SIG-M5 treated with dmso at 0.1 percent for 504 hours (cell line): ENCODE measurements around the gene HK3.

Experiments
- DNase-seq: peaks from one replicate; lab custom pipeline; 2025; ENCODE audit not compliant: unreplicated experiment; lab: John Stamatoyannopoulos, UW

HK3 gene

DNA sequence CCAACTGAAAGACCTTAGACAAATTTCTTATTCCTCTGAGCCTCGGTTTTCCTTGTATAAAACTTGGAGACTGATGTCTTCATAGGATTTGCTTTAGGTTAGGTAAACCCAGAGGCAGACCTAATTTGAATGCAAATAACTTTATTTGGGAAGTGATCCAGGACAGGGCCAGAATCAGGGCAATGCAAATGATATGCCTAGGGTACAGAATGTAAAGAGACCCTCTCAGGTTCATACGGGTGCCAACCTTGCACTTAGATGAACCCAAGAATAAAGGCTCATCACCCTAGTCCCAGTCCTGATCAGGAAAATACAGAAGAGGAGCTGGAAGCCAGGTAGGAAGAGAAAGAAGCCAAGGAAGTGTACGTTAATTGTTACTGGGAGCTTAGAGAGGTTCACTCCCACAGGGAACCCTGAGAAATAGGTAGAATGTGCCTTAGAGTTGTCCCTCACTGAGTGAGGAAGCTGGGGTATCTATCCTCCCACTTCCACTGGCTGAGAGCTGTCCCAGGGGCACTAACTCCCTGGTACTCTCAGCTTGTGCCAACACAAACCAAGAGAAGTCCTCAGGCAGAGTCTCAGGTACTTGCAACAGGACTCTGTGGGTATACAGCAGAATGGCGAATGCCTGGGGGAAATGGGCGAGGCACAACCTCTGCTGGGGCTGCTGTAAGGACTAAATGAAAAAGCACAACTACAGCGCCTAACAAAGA, 3.1 kb upstream of the HK3 start:
- DNase-seq, result no peak

DNA sequence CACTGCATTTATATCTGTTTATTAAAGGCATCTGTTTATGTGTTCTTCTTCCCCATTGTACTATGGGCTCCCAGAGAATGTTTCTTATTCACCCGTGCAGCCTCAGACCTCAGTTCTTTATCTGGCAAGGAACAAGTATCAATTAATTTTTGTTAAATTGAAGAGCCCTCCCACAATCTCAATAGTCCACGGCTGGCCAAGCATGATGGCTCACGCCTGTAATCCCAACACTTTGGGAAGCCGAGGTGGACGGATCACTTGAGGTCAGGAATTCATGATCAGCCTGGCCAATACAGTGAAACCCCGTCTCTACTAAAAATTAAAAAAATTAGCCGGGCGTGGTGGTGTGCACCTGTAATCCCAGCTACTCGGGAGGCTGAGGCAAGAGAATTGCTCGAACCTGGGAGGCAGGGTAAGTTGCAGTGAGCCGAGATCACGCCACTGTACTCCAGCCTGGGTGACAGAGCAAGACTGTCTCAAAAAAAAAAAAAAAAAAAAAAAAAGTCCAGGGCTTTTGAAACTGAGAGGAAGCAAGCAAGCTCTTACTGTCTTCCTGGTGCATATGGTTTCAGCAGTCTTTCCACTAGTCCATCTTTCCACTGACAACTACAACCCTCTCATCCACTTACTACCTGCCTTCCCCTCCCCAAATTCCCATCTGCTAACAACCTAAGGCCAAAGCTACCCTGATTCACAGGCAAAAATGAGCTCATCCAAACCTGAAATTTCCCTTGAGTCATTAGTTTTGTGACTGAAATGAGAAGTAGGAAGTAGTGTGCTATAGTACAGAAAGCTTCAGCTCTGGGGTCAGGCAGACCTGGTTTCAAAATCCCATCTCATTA, 2.3 kb upstream of the HK3 start:
- DNase-seq, result peak; percentile 72

DNA sequence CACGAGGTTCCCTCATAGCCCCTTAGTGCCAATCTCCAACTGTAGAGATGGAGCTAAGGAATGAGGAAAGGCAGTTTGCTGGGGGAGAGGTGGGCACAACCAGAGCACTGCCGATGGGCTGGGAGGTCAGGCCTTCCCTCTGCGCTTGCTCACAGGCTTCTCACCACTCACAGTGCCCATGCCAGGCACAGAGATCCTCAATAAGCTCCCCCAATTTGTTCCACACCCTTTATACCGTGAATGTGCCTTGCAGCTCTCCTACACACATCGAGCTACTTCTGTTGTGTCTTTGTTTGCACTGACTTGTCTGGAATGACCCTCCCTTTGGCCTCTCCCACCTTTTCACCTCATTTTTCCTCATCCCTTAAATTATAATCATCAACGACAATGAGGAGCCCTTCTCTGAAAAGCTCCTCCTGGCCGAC, 1.6 kb upstream of the HK3 start:
- no peak for DNase-seq

DNA sequence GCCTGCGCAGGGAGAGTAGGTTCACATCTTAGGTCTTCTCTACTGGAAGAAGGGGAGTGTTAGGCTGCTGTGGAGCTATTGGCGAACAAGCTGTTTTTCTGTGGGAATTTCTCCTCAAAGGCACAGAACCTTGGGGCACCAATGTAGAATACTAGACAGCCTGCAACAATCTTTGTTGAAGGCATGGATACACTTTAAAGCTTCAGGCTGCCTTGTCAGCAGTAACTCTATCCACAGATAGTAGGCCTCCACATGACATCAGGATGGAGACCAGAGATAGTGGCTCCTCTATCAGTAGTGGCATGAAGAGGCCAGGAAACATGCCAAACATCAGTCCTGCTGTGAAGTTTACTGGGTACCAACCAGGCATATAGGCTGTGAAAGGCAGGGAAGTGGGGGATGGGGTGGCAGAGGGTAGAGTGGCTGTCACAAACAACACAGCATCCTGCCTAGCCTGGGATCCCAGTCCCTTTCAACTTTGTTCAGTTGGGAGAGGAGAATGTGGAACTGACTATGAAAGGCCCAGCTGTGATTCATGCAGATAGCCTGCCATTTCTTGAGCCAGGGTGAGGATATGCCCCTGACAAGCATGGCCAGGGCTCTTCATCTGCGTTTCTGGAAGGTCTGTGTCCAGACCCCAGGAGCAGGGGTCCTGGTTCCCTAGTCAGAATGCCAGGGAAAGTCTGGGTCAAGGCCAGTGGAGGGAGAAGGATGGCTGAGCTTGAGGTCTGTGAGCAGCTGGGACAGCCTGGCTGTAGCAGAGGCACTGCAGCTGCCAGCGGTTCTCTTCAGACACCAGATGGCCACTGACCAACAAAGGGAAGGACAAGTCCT, 1.0 kb upstream of the HK3 start:
- DNase-seq, result no peak

DNA sequence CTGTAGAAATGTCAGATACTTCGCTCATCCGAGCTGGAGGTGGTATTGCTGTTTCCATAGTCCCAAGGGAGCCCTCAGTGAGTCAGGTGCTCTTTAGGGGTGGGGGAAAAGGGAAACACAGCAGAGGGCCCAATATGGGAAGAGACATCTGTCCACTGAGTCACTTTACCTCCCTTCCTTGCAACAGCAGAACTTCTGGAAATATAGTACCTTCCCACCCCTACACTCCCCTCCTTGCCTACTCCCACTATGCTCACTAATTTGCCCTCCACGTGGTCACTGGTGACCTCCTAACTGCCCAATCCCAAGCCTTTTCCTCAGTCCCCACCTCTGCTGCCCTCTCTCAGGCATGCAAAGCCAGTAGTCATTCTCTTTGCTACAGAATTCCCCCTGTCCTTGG, 1.9 kb downstream of the HK3 start:
- no peak for DNase-seq

DNA sequence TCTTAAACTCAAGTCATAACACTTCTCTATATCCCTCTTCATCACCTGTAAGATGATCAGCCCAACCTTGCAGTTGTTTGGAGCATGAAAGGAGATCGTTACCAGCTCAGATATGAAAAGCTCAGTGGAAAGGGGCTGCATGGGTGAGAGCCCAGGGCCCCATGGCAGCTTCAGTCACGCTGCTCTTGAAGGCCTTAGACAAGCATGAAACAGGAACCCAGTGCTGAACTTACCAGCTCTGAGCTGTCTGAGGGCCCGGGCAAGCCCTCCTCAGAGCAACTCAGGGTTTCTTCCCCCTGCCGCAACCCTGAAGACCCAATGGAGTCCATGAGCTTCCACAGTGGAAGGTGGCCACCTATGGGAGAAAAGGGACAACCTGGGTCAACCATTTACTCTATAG, 3.3 kb downstream of the HK3 start:
- peak; percentile 7 for DNase-seq

DNA sequence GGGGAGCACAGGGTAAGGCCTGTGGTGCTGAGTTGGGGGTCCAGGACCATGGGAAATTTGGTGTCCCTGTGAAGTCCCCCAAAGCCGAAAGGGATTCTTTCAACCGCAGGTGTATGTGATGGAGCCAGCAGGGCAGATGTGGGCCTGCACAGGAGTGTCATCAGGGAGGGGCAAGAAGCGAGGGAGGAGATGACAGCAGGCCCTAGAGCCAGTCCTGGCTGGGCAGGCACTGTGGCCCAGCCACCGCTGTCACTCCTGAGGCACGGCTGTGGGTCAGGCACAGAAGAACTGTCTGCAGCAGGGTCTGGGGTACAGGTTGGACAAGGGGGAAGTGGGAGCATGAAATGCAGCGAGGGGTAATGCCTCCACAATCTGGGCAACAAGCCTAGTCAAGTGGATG, 4.8 kb downstream of the HK3 start:
- no peak for DNase-seq

DNA sequence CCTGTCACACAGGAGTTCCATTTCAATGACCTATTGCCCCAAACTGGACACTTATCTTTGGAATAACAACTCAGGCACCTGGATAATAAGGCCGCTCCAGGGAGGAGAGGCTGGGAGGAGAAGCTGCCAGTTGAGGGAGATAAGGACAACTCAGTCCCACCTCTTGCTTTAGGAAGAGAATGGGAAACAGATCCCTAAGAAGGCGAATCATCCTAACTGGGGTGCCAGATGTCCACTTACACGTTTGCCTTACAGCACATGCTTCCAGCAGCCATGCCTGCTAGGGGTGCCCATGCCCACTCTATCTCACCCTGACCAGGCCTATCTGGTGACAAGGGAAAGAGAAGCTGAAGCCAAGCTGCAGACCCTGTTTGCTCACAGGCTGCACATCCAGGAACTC, 6.5 kb downstream of the HK3 start:
- DNase-seq, result no peak

DNA sequence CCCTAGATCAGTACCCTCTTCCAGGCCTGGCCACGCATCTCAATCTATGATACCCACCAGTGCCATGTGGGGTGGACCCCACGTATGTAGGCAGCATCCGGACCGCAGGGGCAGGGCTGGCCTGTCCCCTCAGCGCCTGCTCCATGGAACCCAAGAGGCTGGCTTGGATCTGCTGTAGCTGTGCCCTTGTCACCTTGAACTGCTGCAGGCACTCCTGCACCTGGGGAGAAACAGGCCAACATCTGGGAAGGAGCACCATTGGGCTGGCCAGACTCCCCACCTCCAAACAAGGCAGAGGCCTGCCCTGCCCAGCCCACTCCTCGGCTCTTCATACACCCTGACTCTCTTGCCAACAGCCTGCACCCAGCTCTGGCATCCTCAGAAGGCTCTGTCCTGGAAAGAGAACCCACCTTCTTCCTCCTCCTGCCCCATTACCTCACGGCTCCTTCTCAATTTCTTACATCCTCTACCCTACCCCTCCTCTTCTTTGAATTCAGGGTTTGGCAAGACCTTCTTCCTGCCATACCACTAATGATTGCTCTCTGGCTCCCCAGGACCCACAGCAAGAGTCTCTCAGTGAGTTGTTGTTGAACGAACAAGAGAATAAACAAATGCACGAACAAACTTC, 7.7 kb downstream of the HK3 start:
- peak; percentile 29 for DNase-seq

DNA sequence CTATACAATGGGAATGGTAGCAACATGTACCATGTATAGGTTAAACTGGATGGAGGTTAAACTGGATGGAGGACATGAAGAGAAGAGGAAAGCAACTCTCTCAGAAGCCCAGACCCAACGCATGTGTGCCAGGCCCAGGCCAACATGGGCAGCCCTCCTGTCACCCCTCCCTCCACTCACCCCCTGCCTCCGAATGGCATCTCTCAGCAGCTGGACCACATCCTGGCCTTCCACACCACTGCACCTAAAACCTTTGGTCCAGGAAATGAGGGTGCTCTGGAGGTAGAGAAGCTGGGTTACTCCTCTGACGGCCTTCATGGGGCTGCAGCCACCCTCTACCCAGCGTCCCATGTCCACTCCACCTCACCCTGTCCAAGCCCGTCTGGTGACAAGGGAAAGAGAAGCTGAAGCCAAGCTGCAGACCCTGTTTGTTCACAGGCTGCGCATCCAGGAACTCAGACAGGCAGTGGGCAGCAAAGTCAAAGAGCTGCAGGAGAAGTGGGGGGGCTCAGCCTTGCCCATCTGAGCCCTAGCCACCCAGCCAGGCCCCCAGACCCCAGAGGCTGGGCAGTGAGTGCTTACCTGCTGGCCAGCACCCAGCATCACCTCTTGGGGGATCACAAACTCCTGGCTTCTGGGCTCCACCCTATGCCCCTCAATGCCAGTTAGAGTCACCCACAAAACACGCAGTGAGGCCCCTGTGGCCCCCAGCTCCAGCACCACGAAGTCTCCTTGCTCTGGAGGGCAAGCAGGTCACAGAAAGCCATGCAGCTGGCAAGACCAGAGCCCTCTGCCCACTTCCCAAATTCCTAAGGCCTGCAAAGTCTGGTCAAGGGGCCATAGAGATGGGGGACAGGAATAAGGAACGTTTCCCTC, 8.5 kb downstream of the HK3 start:
- DNase-seq, result no peak

DNA sequence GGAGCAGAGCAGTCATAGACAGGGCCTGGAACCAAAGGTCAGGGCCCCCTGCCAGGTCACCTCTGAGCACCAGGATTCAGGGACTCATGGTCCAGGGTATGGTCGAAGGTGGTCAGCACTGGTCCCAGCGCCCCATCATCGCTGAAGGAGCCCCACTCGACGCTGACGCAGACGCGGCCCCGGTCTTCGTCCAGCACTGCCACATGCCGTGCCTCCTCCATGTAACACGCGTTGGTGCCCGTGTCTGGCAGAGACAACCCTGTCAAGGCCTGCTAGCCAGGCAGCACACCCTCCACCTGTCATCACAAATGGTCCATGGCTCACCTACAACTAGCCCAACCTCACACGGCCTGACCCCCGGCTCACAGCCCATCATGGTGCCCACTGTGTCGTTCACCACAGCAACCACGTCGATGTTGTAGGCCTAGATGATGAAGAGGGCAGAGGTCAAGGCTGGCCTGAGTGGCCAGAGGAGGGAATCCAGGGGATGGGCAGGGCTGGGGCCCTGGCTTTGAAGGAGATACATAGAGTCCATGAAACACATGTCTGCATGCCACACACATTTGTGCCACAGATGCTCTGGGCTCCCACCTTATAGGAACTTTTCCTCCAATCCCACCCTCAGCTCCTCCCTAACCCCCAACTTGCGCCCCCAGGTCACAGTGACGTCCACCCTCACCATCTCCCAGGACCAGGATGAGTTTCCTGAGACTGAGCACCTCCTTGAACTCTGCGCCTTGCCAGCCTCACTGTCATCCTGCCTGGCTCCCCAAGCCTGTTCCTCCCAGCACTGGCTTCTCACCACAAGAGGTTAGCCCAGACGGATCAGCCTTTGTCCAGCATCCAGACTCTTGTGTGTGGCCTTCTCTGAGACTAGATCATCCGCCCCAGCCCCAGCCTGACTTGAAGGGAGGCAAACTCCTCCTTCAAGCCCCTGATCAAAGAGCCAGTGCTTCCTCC, 9.5 kb downstream of the HK3 start:
- no peak for DNase-seq

DNA sequence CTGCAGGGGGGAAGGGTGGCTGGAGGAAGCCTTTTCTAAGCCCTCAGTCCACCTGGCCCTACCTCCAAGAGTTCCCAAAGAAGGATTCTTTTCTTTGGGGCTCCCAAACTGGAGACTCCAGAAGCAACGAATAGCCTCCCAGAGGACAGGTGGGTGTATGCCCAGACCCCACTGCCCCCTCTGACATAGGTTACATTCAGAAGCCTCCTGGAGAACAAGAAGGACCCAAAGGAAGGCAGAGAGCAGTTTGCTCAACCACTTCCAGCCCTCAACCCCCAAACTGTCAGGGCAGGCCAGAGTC, 10.3 kb downstream of the HK3 start:
- no peak for DNase-seq

DNA sequence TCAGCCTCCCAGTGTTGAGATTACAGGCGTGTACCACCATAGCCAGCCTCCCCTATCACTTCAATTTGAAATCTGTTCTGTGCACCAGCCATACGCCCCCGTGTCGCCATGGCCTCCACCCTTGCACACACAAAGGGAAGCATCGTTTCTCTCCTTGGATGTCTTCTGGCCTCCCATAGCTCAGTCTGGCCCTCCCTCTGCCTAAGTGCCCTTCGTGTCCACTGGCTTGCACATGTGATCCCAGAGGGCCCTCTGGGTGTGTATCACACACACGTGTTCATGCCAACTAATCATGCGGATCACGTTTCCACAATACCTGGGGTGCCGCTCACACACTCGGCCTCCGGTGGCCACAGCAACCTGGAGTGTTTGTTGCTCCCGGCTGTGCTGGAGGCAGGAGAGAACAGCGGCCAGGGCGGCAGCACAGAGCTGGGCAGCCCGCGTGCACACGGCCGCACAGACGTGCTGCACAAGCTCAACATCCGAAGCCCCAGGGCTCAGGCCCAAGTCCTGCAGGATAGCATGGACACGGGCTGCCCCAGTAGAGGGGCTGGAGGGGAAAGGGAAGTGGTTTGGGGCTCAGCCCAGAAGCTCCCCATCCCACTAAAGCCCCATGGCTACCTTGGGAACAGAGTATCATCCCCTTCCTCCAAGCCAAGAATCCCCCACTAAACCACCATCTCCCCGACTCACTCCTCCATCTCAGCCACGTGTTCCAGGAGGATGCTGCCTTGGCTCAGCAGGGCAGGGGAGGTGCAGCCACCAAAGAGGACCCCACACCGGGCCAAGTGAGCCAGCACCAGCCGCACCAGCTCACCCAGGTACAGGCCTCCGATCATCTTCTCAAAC, 10.9 kb downstream of the HK3 start:
- no peak for DNase-seq

DNA sequence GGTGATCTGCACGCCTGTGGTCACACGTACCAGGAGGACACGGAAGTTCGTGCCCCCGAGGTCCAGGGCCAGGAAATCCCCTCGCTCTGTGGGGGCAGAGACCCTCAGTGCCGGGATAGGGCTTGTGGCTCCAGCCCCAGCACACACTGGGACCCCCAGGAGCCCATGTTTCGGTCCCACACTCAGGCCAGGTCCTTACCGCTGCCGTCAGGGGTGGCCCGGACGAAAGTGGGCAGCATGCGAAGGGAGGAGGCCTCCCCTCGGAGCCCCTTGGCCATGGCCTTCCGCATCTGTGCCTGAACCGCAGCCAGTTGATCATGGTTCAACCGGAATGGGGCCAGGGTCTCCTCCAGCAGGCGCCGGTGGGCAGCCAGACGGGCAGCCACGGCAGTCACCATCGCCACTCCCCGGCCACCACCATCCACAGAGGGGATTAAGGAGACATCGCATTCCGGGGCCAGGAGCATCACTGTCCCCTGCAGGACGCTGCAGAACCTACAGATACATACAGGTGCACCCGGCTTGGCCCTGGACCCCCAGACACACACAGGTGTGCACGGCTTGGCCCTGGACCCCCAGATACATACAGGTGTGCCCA, 11.8 kb downstream of the HK3 start:
- no peak for DNase-seq

DNA sequence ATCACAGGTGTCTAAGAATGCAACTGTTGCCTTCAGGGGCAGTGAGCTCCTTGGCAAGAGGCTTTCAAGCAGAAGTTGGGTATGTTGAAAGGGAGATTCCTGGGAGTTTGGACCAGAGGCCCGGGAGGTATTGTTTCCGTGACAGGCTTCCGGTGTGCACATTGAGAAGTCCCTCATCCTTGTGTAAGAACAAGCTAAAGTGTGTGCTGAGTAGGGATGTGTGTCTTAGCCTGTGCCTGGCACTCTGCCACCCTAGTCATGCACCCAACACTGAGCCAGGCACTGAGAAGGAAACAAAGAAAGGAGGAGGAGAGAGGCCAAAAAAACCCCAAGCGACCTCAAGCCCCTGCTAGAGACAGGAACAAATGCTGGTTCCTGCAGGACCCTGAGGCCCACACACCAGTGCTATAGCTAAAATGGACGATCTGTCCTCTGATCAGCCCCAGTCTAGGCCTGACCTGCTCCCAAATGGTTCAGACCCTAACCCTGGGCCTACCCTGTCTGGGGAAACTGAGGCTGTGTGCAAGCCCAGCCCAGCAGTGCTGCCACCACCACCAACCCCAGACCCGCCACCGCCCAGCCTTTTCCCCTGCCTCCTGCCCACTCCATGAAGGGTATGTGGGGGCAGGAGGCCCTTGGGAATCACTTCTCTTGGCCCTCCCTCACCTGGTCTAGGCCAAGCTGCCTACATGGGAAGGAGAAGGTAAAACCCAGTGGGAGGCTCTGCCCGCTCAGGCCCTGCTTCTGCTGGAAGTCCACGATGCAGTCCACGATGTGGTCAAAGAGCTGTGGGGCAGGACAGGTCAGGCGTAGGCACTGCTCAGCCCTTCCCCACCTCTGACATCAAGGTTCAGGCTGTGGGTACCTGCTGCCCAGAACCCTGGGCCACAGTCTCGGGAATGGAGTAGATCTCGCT, 12.6 kb downstream of the HK3 start:
- no peak for DNase-seq

DNA sequence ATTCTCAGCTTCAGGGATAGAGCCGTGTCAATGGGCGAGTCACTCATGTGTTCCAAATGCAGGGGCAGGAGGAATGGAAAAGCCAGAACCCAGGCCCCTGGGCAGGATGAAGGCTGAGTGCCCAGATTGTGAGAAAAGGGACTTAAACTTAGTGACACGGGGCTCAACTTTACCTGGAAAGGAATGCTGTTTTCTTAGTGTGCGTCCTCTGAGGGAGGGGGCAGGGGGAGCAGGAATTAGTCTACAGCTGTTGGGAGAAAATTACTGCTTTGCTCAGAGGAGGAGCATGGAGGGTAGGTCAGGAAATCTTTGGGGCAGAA, 14.6 kb downstream of the HK3 start:
- DNase-seq, result no peak
